ENCODE data around the gene DLX6.

The DLX6 gene

GRCh38 chr7:96996111-96996957 is 9.0 kb upstream of the DLX6 start:
- no peak for DNase-seq

GRCh38 chr7:96996958-96997511 is 8.3 kb upstream of the DLX6 start:
- no peak for DNase-seq

DNA sequence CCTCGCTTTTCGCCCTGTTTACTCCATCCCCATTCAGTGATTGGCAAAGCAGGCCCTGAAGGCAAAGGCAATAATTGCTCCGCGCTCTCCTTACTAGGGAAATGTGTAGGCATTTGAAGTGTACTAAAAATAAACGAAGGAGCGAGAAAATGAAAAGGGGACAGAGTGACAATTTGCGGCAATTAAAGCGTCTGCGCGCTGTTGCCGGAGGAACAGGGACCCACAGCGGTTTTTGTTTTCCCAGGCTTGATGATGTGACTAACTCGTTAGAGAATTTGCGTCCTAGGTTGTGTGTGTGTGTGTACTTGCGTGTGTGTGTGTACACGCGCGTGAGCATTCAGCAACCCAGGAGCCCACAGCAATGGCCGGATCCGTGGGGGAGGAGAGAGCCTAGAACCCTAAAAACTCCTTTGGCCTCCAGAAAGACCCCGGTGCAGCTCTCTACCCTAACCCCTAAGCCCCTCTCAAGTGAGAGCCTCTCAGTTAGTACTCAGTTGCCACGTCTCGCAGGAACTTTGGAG is 7.8 kb upstream of the DLX6 start:
- DNase-seq, result peak; percentile 40

DNA sequence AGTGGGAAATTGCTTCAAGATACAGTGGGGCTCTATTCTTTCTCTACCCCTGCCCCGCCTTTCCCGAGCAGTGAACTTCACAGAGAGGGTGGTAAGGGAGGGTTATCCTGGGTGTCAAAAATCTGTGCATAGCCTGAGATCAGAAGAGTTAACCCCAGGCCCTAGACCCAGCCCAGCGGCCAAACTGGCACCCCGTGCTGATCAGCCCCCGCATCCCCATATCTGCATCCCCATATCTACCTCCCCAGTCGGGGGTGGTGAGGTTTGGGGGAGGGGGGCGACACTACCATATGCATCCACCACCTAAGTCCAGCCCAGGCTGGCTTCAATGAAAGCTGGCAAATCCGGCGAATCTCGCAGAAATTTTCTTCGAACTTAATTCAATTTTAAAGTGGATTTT is 7.0 kb upstream of the DLX6 start:
- DNase-seq, result no peak

GRCh38 chr7:96998744-96999143 is 6.6 kb upstream of the DLX6 start:
- no peak for DNase-seq

DNA sequence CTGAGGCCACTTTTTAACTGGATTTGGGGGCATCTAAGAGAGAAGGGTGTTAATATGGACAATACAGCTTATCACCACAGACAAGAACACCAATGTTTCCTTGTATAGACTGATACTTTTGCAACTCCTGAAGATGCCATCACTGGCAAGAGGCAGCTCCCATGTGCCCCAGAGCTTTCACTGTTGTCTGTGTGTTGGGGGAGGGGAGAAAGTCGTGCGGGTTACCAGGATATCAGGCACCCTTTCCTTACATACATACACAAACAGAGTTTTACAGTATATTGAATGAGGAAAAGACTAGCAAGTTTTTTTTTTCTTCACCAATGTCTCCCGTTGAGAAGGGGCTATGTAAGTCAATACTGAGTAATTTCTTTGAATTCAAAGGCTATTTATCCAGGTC is 4.1 kb upstream of the DLX6 start:
- no peak for DNase-seq

DNA sequence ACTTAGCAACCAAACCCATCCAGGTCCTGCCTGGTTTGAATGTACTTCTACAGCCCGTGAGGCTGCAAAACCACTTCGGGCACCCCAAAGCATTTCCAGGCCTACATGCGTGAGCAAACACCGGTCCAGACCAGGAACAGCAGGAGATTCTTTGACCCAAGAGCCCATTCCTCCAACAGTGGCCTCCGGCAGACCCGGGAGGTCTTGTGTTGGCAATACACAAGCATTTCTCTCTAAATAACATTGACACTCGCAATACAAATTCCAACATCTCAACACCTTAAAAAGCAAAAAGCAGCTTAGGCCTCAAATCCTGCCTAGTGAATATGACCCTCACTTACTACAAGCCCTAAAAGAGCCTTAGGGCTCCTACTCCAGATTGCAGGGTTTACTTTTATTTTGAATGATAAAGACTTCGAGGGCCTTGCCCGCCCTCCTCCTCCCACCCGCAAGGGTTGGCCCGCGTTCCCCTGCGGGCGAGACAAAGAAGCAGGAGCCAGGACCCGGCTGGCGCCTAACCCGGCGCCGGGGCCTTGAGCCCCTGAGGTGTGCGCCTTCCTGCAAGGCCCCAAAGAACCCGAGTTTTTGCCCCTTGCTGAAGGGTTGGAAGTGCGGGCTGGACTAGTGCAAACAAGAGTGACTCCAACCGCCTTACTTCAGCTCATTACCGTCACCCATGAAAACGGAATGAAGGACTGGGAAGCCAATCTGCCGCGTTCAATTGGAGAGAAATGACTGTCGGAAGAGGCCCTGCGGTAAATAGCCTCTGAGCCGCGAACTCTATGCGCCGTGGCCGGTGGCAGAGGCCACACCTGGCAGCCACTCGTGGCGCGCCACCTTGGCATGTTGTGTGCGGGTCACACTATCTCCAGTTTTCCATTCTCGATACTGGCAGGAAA is 3.4 kb upstream of the DLX6 start:
- no peak for DNase-seq

DNA sequence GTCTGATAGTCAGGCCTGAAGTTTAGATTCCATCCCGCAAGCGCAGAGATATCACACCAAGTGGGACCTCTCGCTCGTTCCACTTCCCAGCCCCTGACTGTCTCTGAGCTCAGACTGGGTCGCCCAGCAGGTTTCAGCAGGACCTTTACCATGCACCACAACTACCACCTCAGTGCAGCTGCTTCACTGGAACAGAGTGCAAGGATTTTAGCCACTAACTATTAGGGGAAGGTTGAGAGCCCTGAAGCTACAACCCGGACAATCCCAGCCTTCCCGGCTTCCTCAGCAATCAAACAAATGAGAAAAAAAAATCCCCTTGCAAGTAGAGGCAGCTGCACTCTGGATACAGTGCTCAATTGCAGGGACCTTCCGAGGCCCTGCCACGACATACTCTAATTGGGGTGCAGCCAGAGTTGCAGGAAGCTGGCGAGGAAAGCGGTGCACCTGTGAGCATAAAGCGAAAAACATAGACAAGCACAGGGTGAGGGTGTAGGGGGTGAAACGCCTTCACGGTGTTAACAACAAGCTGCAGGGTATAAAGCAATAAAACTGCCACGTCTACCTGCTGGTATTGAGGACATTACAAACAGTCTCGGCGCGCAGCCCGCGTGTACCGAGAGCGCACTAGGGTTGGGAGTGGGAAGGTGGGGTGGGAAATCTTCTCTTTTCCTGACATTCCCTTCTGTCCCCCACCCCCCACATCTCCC is 2.6 kb upstream of the DLX6 start:
- no peak for DNase-seq

DNA sequence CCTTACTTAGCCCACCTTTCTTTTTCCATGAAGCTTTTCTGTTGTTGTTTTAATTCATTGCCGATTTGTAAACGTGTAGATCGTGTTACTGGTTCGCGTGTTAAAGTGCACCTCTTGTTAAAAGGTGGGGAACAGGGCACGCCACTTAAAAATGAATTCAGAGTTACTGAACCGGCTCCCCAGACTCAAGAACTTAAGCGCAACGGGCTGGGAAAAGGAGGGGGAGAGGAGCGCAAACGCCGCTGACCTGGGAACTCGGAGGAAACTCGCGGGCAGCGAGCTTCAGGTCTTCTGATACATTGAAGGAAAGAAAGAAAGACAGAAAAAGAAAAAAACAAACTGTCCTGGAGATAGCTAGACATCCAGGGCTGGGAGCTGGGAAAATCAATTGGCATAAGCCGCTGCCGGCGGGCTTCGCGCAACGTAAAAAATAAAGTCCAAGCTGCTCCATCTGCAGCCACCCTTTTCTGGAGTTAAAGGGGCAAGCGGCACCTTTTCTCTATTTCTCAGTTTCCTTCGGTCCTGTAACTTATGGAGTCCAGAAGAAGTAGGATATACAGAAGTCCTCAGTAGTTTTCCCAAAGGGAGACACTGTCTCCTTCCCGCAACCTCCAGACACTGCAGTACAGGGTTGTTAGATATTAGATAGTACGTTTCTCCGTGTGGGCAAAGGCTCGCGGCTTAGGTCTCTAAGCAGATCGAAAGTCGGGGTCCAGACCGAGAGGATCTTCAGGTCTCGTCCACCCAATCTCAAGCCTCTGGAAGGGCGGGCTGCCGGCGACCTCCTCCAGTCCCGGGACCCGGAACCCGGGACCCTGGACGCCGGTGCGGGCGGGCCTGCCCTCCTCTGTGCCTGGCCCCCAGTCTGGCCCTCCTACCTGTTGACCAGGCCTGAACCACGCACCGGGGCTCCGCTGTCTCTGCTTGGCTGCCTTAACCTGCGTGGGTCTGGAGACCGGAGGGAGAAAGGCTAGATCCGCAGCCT is 1.8 kb upstream of the DLX6 start:
- DNase-seq, result no peak

DNA sequence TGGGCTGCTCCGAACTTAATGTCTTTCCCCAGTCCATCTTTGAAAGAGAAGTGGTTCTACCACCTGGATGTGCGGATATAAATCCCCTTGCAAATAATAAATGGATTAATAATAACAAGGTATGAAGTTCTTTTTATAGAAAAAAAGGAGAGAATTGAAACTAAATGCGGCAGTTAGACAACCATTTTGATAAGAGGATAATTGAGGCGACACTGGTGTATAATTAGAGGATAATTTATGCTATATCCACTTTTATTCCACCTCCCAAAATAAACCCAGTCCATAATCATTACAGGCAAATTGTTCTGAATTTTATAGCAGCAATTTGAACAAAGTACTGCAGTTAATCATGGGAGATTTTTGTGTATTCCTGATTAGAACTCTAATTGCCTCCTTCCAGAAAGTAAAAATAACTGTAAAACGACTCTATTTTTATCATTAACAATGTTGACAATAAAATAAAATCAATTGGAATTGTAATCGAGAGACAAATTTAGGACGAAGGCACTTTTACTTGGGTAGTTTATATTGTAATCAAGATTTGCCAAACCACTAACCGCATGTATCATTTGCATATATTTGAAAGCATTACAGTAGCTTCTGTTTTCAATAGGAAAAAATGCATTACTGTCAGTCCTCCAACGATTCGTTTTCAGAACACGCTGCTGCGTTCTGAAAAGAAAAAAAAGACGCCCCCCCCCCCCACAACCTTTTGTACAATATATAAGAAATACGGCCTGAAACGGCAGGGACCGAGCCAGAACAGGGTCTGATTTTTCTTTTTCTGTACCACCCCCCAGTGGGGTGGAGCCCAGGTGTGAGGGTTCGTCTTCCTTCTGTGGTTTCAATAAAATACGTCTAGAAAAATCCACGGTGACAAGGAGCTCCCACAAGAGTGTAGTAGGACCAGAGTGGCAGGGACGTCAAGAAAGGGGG is 838 bp upstream of the DLX6 start:
- peak; percentile 97 for DNase-seq

DNA sequence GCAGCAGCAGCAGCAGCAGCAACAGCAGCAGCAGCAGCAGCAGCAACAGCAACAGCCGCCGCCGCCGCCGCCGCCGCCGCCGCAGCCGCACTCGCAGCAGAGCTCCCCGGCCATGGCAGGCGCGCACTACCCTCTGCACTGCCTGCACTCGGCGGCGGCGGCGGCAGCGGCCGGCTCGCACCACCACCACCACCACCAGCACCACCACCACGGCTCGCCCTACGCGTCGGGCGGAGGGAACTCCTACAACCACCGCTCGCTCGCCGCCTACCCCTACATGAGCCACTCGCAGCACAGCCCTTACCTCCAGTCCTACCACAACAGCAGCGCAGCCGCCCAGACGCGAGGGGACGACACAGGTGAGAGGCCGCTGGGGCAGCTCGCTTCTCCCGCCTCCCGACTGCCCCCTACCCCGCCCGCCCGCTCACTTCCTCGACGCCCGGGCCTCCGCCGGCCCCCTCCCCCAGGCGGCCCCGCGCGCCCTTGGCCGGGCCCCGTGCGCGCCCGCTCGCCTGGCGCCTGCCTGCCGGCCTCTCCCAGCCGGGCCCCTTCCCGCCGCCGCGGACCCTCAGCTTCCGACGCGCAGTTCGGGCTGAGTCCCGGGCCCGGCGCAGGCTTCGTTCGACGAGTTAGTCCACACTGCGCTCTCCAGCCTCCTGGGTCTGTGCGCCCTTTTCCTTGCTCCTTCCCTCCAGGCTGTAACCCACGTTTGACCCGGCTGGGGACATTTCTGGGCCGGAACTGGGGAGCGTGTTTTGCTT is 882 bp downstream of the DLX6 start:
- no peak for DNase-seq

- no peak for DNase-seq
Observed at GRCh38 chr7:97006816-97007582, 1.6 kb downstream of the DLX6 start.

GRCh38 chr7:97007583-97007861 is 2.2 kb downstream of the DLX6 start:
- no peak for DNase-seq

DNA sequence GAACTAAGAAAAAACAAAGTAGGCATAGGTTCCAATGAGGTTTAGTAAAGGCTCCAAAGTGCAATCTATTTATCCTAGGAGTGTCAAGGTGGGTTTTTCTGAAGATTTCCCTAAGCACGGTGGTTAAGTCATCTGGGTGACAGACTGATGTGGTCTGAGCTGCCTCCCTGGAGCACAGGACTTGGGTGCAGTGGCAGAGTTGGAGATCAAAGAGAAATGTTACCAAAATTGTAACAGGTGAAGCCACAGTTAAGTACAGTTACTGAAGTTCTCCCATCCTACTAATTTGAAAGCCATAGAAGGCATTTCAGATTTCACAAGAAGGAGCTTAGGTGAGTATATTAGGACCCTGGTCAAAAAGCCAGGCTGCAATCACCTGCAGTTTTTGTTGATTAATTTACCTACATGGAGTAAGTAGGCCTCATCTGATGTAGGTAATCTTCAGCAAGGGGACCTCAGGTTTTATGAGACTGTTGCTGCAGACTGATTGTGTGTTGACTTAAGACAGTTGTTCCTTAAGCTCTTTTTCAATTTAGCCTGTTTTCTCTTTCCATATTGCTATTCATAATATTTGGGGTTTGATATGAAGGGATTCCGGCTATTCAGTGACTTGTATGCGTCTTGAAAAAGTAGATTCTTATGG is 3.0 kb downstream of the DLX6 start:
- no peak for DNase-seq

DNA sequence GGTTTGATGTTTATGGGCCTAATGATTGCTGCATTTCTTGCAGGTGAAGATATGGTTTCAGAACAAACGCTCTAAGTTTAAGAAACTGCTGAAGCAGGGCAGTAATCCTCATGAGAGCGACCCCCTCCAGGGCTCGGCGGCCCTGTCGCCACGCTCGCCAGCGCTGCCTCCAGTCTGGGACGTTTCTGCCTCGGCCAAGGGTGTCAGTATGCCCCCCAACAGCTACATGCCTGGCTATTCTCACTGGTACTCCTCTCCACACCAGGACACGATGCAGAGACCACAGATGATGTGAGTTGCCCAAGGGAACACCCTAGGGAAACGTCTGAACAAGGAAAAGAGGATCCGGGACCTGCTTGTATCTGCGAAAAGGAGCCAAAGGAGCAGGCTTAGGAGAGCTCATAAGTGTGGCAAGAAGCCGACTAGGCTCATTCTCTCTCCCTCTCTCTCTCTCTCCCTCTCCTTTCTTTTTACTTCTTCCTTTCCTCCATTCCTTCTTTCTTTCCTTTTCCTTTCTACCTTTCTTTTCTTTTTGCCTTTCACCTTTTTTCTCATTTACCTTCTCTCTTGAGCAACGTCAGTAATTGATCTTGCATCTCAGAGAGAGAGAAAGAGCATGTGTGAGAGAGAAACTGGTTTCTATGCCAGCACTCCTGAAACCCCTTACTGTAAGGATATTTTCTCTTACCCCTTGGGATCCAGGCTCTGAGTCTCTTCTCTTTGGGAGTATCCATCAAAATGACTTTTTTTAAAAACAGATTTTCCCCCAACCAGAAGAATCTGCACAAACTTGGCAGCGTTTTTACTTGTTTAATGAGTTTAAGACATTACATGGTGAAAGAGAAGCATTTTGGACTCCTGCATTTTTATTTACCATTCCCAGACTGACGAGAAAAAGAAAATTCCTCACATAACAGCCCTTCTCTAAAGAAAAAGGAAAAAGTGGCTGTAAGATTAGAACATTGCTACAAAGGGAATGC is 4.7 kb downstream of the DLX6 start:
- no peak for DNase-seq

- DNase-seq, result no peak
Observed at GRCh38 chr7:97011104-97011503, 5.8 kb downstream of the DLX6 start.

Data from NCI-H1436 treated with DMSO at 0.1 percent for 48 hours (cell line).